HG03039 (cell line): ENCODE measurements around the gene ONECUT2.

ENCODE experiments used
- ATAC-seq: cut with Tn5 transposase; IDR thresholded peaks from one replicate; pipeline ENCODE4 v1.9.1; 2021; ENCODE audit warnings: mild to moderate bottlenecking, moderate library complexity; ENCODE audit not compliant: unreplicated experiment

ONECUT2 gene

GRCh38 chr18:57523171-57523956 is 88.2 kb downstream of the ONECUT2 start:
- ATAC-seq, result no peak

- ATAC-seq, result no peak
Measured at GRCh38 chr18:57527556-57528229, 92.5 kb downstream of the ONECUT2 start.

- no peak for ATAC-seq
Measured at GRCh38 chr18:57529151-57529550, 94.0 kb downstream of the ONECUT2 start.

GRCh38 chr18:57533006-57533867 is 98.1 kb downstream of the ONECUT2 start:
- no peak for ATAC-seq

GRCh38 chr18:57533868-57534510 is 98.8 kb downstream of the ONECUT2 start:
- no peak for ATAC-seq

GRCh38 chr18:57534511-57534909 is 99.3 kb downstream of the ONECUT2 start:
- no peak for ATAC-seq

GRCh38 chr18:57538614-57539013 is 103.4 kb downstream of the ONECUT2 start:
- no peak for ATAC-seq

- no peak for ATAC-seq
Measured at GRCh38 chr18:57539702-57540101, 104.5 kb downstream of the ONECUT2 start.
